GDM1 (cell line): ENCODE results near the gene ROBO1.

Experiments
- DNase-seq: peaks from one replicate; lab custom pipeline; 2025; lab: John Stamatoyannopoulos, UW

ROBO1 gene

GRCh38 chr3:78875436-78875835 lies 892.4 kb downstream of the ROBO1 start:
- no peak for DNase-seq

GRCh38 chr3:78873641-78874040 lies 894.2 kb downstream of the ROBO1 start:
- DNase-seq = no peak

GRCh38 chr3:78872195-78872594 lies 895.6 kb downstream of the ROBO1 start:
- DNase-seq = no peak

GRCh38 chr3:78871048-78871447 lies 896.8 kb downstream of the ROBO1 start:
- no peak for DNase-seq

- DNase-seq = no peak
These were observed 897.3 kb downstream of the ROBO1 start for GRCh38 chr3:78870484-78870883.

DNA sequence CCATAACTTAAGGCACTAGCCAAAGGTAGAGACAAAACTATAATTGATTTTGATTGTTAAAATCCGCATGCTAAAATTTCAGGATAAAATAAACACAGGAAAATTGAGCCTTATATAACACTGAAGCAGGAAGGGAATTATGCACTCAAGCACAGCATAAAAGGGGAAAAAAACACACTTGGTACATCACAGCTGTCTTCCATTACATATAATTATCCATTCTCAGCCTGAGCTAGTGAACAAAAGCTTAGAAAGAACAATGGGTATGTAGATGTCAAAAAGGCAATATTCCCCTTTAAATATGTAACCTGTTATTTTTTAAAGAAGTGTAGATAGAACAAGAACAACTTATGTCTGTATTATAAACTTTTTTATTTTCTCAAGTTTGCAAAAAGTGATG lies 899.2 kb downstream of the ROBO1 start:
- DNase-seq = no peak

- no peak for DNase-seq
These were observed 900.1 kb downstream of the ROBO1 start for GRCh38 chr3:78867409-78868372.

DNA sequence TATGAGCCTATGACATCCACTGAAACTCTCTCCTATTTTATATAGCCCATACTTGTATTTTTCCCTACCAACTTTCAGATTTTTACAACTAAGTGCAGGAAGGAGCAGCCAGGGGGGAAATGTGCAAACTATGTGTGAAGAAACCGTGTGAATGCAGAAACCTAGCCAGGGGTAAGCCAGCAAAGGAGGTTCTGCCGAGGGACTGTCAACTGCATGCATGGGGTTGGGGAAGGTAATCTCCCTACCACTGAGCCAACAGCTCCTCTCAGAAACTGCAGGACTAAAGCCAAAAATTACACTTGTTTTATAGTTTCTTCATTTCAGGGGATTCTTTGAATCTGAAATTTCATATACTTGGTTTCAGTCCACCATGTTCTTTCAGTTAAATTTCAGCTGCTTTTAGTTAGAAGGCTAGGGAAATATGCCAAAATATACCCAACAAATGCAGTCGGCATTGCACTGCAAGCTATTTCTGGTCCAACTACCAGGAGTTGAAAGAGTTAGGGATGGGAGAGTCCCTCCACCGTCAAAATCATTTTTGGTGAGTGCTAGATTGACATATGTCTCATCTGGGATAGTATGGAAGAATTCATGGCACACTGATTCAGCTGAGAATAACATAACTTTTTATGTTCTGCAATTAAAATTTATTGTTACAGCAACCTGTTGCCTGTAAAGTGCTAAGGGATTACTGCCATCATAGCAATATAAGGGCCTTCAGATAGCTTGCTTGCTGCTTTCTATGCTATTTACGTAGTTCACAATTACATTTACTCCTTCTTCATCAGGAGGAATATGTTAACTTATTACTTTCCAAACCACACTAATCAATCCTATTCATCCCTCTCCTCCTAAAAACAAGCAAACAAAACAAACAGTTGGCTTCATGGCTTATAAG lies 904.2 kb downstream of the ROBO1 start:
- DNase-seq = no peak

DNA sequence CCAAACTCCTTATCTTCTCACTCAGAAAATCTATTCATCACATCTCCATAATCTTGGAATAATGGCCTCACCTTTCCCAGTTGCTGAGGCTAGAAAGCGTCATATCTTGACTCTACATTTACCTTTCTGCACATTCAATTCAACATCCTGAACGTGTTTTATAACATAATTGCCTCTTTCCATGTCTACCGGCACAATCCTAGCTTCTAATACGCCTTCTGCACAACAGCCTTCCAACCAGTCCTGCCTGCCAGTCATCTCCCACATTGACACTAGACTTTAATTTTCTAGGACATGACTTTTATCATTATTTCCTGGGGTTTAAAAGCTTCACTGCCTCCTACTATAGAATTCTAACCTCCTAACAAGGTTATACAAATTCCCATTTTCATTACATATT lies 906.6 kb downstream of the ROBO1 start:
- no peak for DNase-seq

- DNase-seq = no peak
These were observed 907.2 kb downstream of the ROBO1 start for GRCh38 chr3:78860567-78860966.

DNA sequence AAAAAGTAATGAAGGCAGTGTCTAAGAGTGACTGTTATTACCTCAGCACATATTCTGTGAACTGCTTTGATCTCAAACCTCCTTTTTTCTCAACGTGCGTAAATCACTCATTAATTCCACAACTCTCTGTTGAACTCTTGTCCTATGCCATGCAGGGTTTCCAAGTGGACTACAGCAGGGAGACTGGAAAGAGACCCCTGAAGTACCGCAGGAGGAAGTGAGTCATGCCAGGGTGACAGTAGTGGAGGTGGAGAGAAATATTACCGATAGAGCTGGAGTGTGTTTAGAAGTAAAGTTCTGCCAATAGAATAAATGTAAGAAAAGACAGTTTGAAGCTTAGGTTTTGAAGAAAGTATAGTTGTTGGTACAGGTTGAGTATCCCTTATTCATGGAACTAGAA lies 908.9 kb downstream of the ROBO1 start:
- no peak for DNase-seq

- DNase-seq = no peak
These were observed 909.6 kb downstream of the ROBO1 start for GRCh38 chr3:78858174-78858573.

DNA sequence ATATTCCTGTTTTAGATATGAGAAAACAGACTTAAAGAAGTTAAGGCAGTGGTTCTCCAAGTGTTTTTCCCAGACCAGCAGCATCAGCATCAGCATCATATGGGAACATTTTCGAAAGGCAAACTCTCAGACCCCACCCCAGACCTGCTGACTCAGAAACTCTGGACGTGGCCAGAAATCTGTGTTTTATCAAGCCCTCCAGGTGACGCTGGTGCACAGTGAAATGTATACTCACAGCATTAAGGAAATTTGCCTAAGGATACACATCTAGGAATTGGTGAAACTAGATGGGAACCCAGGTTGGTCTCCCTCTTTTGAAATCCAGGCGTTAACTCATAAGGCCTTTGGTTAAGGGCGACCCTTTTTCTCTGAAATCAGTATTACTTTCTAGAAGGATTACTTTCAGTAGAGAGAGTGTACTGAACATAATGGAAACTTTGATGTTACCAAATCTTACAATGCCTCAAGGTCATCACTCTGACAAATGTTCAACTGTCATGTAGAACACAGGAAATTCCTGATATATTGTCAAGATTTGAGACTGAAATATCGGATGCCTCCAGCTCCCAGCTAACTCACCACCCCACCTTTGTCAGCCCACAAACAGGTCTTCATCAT lies 910.2 kb downstream of the ROBO1 start:
- DNase-seq = no peak

DNA sequence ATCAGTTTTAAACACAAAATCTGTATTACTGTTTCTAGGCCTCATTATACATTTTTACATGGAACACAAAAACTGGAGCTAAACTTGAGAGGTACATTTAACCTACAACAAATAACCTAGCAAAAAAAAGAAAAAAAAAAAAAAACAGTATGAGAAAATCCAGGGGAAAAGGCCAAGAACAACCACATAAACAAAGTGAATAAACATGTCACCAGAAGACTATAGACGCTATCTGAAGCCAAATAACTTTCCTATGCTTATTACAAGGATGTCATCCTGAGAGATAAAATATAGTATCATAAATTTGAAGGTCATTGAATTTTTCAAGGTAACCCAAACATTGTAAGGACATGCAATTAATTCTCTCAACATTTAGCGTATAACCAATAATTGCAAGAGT lies 911.6 kb downstream of the ROBO1 start:
- no peak for DNase-seq

GRCh38 chr3:78855190-78855589 lies 912.6 kb downstream of the ROBO1 start:
- DNase-seq = no peak

DNA sequence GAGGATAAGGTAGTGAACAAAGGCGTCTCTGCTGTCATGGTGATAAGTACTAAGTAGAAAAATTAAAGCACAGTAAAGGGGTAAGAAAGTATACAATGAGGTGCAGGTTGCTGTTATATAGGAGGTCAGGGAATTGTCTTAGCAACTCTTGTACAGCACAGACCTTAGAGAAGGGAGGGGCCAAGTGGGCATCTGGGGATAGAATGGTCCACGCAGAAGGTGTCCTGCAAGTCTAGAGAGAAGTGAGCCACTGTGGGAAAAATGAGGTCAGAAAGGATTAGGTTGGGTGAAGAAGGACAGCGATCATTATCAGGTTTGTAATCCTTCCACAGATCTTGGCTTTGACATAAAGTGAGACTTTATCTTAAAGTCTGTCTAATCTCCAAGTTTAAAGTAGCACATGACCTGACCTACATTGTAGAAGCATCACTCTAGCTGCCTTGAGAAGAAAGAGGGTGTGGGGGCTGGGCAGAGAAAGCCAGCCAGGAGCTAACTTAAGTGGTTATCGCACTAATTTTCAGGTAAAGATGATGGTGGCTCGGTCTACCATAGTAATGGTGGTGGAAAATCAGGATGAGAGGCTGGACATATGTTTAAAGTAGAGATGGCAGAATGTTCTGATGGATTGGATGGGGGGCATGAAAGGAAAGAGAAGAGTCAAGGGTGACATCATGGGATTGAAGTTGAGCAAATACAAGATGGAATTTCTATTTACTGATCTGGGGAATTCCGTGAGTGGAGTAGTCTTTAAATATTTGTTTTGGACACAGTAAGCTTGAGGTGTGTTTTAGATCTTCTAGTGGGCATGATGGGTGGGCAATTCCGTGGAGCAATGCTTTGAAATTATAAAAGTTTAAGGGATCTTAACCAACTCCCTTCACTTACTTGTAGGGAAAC lies 919.2 kb downstream of the ROBO1 start:
- DNase-seq = no peak

- DNase-seq = no peak
These were observed 920.2 kb downstream of the ROBO1 start for GRCh38 chr3:78847603-78848002.

DNA sequence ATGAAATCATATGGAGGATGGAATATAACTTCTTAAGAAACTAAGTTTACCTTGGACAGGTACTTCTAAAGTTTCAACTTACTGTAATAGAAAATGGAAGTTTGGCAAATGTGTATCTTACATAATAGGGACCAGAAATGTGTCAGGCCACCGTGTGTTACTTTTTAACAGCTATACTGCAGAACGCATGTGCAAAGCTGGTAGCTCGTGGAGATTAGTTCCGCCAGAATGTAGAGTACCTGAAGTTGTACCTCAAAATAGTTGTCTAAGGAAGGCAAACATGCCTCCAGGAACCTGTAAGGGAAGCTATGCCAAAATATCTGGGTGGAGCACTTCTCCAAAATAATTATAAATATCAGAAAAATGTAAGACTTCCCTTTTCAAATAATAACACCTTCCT lies 920.6 kb downstream of the ROBO1 start:
- no peak for DNase-seq

DNA sequence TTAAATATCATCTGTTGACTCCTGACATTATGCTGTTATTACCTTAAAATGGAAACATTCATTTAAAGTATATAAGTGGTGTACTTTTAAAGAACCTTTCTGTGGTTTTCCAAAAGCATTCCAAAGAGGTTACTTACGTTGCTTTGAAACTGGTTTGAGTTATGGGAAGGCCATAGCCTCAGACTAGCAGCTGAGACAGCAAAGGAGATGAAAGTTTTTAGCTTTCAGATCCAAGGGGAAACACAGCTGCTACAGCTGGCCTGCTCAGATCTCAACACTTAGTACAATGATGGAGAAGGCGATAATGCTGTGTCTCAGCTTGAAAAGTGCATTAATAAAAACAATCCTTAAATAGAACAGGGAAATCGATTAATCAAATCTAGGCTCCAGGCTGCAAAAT lies 921.1 kb downstream of the ROBO1 start:
- no peak for DNase-seq

DNA sequence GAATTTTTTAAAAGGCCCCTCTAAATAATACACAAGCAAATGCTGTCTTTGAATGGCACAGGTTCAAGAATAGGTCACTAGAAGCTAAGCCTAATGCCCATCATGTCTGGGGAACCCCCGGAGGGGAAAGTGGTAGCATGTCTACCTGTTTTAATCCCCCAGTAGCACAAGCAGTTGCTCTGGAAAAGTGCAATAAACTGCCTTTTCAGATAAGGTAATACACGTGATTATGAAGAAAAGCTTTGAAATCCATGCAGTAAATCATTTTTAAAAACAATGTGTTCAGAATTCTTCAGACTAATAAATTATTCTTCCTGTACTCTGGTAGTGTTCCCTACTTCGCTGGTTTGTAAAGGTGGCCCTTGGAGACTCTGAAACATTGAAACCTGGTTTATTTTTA lies 922.2 kb downstream of the ROBO1 start:
- DNase-seq = no peak

GRCh38 chr3:78844307-78844706 lies 923.5 kb downstream of the ROBO1 start:
- DNase-seq = no peak
